OCI-LY3 (cell line): ENCODE measurements around the gene WDR20.

ENCODE experiments used
- H2AFZ ChIP-seq: fragments of 200-600, 300-600 bp; shearing (Covaris generic); 2 replicates; pipeline ENCODE4 v1.6.0; 2014; ENCODE audit warnings: antibody characterized with exemption, low read depth, low read length
- H3K27ac ChIP-seq: fragments of 200-600, 300-600 bp; sonication (generic); 2 replicates; pipeline ENCODE4 v1.5.1; 2014; ENCODE audit warnings: mild to moderate bottlenecking, low read length, moderate library complexity, mixed read lengths
- H3K27me3 ChIP-seq: fragments of 200-600, 300-600 bp; sonication (generic); 2 replicates; pipeline ENCODE4 v1.6.1; 2014; ENCODE audit warnings: low read depth, low read length, mixed read lengths
- H3K36me3 ChIP-seq: fragments of 200-600, 300-600 bp; sonication (generic); replicated peaks from 2 replicates; pipeline ENCODE3; 2014; ENCODE audit warnings: low read depth, low read length, mixed read lengths
- H3K4me1 ChIP-seq: fragments of 300-600, 200-600 bp; sonication (generic); 2 replicates; pipeline ENCODE4 v1.6.1; 2014; ENCODE audit warnings: low read length, mixed read lengths
- H3K4me2 ChIP-seq: fragments of 200-600, 300-600 bp; sonication (generic); 2 replicates; pipeline ENCODE4 v1.6.1; 2014; ENCODE audit warnings: low read length, mixed read lengths
- H3K4me3 ChIP-seq: fragments of 300-600, 200-600 bp; sonication (generic); 2 replicates; pipeline ENCODE4 v1.5.1; 2014; ENCODE audit warnings: antibody characterized with exemption, mild to moderate bottlenecking, low read length, moderate library complexity
- H3K79me2 ChIP-seq: fragments of 300-600, 200-600 bp; shearing (Covaris generic); 2 replicates; pipeline ENCODE4 v1.6.1; 2014; ENCODE audit warnings: mild to moderate bottlenecking, low read length, mixed read lengths
- H3K9ac ChIP-seq: fragments of 300-600, 200-600 bp; shearing (Covaris generic); 2 replicates; pipeline ENCODE4 v1.6.0; 2014; ENCODE audit warnings: mild to moderate bottlenecking, low read length, moderate library complexity
- H3K9me3 ChIP-seq: fragments of 200-600, 300-600 bp; shearing (Covaris generic); 2 replicates; pipeline ENCODE4 v1.6.1; 2014; ENCODE audit warnings: low read length, mixed read lengths; ENCODE audit not compliant: insufficient read depth
- H4K20me1 ChIP-seq: fragments of 200-600, 300-600 bp; sonication (generic); 2 replicates; pipeline ENCODE4 v1.6.1; 2016; ENCODE audit warnings: low read length, mixed read lengths; ENCODE audit not compliant: insufficient read depth
- CTCF ChIP-seq: fragments of 200-600, 300-600 bp; sonication (generic); IDR thresholded peaks from 2 replicates; pipeline ENCODE4 v1.5.1; 2014; ENCODE audit warnings: antibody characterized with exemption, low read length, low read depth
- EZH2phosphoT487 ChIP-seq: fragments of 200-600 bp; shearing (Covaris generic); IDR thresholded peaks from 2 replicates; pipeline ENCODE4 v1.6.1; 2018; ENCODE audit warnings: antibody characterized with exemption, mixed run types, low read depth

Gene WDR20

GRCh38 chr14:102207831-102208365 lies 68.2 kb downstream of the WDR20 start:
- no peak overlapping the region for H3K4me3 ChIP-seq
- peaks cover 9% of the 10 kb centered on the region for H4K20me1 ChIP-seq
- no peaks in the 10 kb centered on the region for H3K9me3 ChIP-seq
- H3K9ac ChIP-seq = no peak overlapping the region
- TF ChIP-seq CTCF (no peak), EZH2phosphoT487 (no peak)
- peaks cover 8% of the 10 kb centered on the region; the same call in 1 of the 2 replicates for H3K79me2 ChIP-seq
- peaks cover 15% of the 10 kb centered on the region for H3K36me3 ChIP-seq
- no peaks in the 10 kb centered on the region for H3K27me3 ChIP-seq
- H2AFZ ChIP-seq = no peak overlapping the region
- no peak overlapping the region for H3K4me2 ChIP-seq
- H3K27ac ChIP-seq = no peak overlapping the region
- peaks cover 8% of the 10 kb centered on the region for H3K4me1 ChIP-seq

DNA sequence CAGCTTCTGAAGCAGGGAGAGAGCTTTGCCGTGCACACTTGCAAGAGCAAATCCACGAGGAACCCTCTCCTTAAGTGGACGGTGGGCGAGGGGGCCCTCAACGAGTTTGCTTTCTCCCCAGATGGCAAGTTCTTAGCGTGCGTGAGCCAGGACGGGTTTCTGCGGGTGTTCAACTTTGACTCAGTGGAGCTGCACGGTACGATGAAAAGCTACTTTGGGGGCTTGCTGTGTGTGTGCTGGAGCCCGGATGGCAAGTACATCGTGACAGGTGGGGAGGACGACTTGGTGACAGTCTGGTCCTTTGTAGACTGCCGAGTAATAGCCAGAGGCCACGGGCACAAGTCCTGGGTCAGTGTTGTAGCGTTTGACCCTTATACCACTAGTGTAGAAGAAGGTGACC lies 69.0 kb downstream of the WDR20 start:
- Histone ChIP-seq H3K79me2 (peaks cover 4% of the 10 kb centered on the region; the same call in 1 of the 2 replicates), H3K4me2 (no peak overlapping the region), H4K20me1 (peaks cover 9% of the 10 kb centered on the region; the same call in 1 of the 2 replicates), H3K27ac (no peak overlapping the region), H3K36me3 (peaks cover 15% of the 10 kb centered on the region), H3K27me3 (no peaks in the 10 kb centered on the region), H3K9ac (no peak overlapping the region), H3K4me3 (no peak overlapping the region), H3K4me1 (no peaks in the 10 kb centered on the region), H2AFZ (no peak overlapping the region), H3K9me3 (no peaks in the 10 kb centered on the region)
- TF ChIP-seq EZH2phosphoT487 = no peak

GRCh38 chr14:102209224-102209966 lies 69.7 kb downstream of the WDR20 start:
- Histone ChIP-seq H3K9me3 (no peaks in the 10 kb centered on the region), H4K20me1 (peaks cover 4% of the 10 kb centered on the region; the same call in 1 of the 2 replicates), H2AFZ (no peak overlapping the region), H3K36me3 (peaks cover 9% of the 10 kb centered on the region), H3K9ac (no peak overlapping the region), H3K27me3 (no peaks in the 10 kb centered on the region), H3K4me1 (no peaks in the 10 kb centered on the region), H3K4me3 (no peak overlapping the region), H3K27ac (no peak overlapping the region), H3K4me2 (no peak overlapping the region), H3K79me2 (no peaks in the 10 kb centered on the region)
- TF ChIP-seq EZH2phosphoT487 (no peak), CTCF (no peak)

DNA sequence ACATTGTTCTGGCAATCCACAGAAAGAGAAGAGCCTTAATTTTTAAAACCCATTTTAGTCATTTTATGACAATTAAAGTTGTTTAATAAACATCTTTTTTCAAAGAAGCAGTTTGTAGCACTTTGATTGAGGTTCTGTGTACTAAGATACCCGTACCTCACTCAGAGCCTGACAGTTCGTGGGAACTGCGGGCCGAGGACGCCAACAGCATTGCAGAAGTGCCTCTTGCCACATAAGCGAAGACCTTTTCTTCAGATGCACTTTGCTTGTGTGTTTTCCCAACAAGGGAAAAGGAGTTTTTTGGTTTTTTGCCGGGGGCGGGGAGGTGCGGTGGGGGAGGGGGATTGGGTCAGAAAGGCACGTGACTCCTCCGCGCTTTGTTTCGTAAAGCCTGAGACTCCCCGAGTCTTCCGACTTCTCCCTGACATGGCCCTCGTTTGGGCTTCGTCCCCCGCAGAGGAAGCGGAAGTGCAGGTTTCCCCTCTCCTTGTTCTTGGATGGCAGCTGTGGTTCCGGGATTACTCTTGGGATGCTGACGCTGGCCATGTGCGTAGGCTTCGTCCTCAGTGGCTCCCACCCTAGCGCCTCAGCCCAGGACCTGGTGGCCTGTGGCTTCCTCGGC lies 70.8 kb downstream of the WDR20 start:
- H3K9ac ChIP-seq = no peak overlapping the region
- H3K9me3 ChIP-seq = no peaks in the 10 kb centered on the region
- H4K20me1 ChIP-seq = peaks cover 4% of the 10 kb centered on the region; the same call in 1 of the 2 replicates
- H2AFZ ChIP-seq = no peak overlapping the region
- no peaks in the 10 kb centered on the region for H3K27me3 ChIP-seq
- no peak overlapping the region for H3K4me2 ChIP-seq
- TF ChIP-seq EZH2phosphoT487 (no peak), CTCF (no peak)
- no peaks in the 10 kb centered on the region for H3K79me2 ChIP-seq
- peaks cover 7% of the 10 kb centered on the region for H3K36me3 ChIP-seq
- H3K4me3 ChIP-seq = no peak overlapping the region
- no peaks in the 10 kb centered on the region for H3K4me1 ChIP-seq
- H3K27ac ChIP-seq = no peak overlapping the region
